Measurements from ENCODE around the gene HOXA11. TPM values are rescaled to one million over a fixed set of nuclear protein-coding genes. Genes with fewer than 3 reads are reported as not detected.

HOXA11 gene
- not detected for total RNA-seq
- long read RNA-seq: 0 reads

DNA sequence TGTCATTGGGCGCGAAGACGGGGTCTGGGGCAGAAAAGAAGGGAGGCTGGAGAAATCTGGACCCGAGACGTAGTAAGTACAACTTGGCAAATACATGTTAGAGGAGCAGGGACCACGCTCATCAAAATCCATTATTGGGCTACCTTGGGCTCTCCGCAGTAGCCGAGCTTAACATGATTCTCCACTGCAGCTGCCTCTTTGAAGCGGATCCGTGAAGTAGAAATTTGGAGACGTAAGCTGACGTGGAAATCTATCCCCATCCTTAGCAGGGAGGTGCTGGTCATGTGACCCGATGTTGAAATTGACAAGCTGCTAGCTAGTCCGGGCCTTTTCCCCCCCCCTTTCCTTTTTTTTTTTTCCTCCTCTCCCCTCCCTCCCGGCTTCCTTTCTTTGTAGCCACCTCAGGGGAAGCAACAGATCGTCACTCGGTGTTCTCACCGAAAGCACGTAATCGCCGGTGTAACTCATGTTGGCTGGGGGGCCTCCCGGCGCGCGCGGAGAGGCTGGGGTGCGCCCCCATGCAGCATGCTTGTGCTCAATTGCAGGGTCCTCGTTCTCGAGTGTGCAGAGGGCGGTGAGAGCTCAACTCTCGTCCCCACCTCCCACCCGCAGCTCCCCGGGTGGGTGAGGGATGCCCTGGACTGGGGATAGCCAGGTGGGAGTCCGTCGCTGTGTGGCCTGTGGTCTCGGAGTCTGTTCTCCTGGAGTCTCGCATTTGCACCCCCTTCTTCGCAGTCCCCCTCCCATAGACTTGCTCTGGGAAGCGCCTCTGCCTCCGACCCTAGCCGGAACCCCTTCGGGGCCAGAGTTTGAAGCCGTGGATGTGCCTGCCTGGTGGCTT lies at the start of gene HOXA11:
Gene HOXA11, minus strand, starts transcription at position 220 of the 841 bp plus-strand sequence. Its CDS starts 88 bp downstream, at position 132.
- peak; percentile 61 for DNase-seq (ENCODE audit: low spot score)
- intact Hi-C loops (cut with DNase I): no loop called here

DNA sequence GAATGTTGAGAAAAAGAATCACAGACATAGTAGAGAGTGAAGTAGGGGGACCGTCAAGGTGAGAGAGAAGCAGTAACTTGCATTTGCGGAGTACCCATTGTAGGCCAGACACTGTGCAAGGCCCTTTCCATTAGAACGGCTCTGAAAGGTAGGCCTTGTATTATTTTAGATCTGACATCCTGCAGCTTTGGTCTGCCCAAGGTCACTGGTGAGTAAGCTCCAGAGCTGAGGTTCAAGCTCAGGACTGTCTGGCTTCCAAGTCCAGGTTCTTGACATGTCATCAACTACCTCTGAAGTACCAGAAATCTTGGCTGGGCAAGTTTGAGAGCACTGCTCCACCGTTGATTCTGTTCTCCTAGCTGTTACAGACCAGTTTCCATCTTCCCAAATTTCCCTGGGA lies 44.4 kb upstream of the HOXA11 start:
- no peak for DNase-seq (ENCODE audit: low spot score)
- intact Hi-C loops (cut with DNase I): no loop called here

DNA sequence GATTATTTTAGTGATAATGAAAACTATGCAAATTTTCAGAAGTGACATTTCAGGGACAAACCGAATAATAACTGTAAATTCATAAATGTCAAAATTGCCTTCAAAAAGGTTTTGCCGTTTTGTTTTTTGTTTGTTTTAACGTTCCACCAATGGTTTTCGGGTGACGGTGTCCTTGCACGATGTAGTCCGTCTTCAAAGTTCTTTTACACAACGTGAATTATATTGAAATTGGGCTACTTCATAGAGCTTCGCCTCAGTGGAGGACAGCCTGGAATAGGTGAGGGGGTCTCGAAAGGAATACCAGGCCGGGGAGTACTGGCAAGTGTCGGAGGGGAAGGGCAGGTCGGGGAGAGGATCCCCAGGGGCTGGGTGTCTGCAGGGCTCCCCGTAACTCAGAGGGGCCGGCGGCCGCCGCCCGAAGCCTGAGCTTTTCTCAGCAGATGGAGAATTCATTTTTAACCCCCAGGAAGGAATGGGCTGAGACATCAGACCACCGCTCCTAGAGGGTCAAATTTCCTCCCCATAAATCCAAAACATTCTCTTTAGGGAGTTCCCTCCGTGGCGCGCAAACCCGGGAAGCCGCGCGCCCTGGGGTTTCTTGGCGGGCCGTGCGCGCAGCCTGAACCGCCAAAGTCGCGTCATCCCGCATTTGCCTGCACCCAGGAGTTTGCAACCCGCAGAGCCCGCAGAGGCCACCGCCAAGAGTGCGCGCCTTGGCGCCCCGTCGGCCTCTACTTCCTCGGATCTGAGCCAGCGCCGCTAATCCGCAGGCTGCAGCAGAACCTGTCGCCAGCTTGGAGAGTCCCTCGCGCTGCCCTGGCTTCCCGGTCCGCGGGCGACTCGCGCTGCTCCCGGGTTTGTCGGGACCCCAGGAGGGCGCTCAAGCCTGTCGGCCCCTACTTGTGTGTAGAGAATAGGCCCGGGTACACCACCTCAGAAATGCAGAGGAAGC lies 40.2 kb upstream of the HOXA11 start:
- peak; percentile 66 for DNase-seq (ENCODE audit: low spot score)
- intact Hi-C loops (cut with DNase I): no loop called here

DNA sequence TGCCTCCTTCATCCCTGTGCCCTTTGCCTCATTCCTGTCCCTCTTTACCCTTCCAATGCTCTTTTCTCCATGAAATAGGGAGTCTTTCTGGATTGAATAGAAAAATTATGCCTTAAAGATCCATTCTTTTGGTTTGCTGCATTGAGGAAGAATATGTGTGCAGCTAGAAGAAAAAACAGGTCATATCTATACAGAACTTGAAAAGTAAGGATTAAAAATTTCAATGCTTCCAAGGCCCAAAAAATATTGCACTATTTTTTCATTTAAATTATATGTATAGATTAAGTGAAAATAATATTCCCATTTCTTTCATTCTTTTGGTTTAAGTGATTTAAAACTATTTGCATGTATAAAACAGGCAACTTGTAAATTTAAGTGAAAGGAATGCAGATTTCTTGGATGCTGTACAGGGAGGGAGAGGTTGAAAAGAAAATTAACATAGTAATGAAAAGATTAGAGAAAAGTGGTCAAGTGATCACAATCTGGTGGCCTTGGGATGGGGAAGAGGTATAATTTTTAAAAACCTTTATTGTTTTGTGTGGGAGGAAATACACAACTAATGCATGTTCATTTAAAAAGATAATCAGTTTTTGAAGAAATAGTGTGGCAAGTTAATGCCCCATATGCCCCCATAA lies 39.0 kb upstream of the HOXA11 start:
- intact Hi-C loops (cut with DNase I): no loop called here
- DNase-seq (ENCODE audit: low spot score): no peak

DNA sequence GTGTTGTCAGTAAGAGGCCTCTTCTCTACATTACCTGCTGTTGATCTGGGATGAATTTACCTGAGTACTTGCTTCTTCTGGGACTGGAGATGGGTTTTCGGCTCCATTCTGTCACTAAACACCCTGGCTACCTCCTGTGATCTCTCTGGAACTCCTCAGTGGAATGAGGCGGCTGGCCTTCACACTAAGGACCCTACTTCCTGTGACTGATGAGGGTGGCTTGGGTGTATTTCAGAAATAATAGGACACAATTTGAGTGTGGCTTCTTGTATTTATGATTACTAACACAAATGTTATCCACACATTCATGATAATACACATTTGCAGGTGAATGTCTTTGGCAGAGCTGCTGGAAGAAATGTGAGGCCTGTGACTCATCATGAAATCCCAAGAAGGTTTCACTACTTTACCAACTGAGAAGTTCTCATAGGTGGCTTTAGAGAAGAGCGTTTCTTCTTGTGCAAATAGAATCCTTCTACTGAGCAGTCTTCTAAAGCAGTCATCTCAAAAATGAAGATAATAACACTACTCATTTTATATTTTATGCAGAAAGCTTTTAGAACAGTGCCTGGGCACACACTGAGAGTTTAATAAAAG lies 36.3 kb upstream of the HOXA11 start:
- no peak for DNase-seq (ENCODE audit: low spot score)
- intact Hi-C loops (cut with DNase I): no loop called here

DNA sequence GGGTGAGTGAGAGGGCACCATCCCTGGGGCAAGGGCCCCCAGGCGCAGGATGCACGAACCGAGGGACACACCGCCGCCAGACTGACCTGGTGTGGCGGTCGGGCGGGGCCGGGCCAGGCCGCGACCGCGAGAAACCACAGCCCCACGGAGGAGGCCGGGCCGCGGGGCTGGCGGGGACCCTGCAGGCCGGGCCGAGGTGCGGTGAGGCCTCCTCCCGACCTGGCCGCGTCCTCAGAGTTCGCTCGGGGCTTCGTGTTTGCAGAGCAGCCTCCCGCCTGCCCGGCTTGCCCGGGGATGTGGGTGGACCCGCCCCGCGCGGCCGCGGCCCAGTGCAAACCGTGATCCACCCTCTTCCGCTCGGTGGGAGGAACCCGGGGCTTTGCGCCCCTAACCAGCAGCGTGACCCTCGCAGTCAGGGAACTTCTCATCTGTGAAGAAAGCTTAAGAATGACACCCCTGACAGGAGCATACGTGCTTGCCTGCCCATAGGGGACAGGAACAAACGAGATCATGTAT lies 35.5 kb upstream of the HOXA11 start:
- DNase-seq (ENCODE audit: low spot score): peak; percentile 46
- intact Hi-C loops (cut with DNase I): no loop called here

DNA sequence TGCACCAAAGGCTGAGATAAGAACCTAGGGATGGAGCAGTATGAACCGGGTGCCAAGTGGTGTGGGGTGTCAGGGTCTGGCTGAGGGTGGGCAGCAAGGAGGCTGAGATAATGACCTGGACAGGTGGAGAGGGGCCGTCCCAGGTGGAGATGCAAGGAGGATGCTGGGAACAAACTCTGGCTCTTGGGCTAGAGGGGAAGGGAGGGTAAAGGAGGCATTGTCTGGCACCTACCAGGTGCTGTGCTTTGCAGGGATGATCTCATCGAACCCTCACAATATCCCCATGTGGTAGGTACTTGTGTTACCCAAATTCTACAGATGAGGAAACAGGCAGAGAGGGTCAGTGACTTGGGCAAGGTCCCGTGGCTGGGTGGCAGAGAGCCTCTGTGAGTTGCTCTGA lies 34.8 kb upstream of the HOXA11 start:
- DNase-seq (ENCODE audit: low spot score): peak; percentile 68
- intact Hi-C loops (cut with DNase I): no loop called here

DNA sequence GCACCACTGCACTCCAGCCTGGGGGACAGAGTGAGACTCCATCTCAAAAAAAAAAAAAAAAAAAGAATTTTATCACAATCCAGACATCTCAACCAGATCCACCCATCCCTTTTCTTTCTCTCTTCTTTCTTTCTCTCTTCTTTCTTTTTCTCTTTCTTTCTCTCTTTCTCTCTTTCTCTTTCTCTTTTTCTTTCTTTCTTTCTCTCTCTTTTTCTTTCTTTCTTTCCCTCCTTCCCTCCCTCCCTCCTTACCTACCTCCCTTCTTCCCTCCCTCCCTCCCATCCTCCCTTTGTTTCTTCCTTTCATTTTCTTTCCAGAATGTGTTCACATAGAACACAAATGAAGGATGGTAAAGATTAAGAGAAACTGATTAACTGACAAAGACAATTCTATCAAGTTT lies 32.9 kb upstream of the HOXA11 start:
- intact Hi-C loops (cut with DNase I): no loop called here
- no peak for DNase-seq (ENCODE audit: low spot score)

DNA sequence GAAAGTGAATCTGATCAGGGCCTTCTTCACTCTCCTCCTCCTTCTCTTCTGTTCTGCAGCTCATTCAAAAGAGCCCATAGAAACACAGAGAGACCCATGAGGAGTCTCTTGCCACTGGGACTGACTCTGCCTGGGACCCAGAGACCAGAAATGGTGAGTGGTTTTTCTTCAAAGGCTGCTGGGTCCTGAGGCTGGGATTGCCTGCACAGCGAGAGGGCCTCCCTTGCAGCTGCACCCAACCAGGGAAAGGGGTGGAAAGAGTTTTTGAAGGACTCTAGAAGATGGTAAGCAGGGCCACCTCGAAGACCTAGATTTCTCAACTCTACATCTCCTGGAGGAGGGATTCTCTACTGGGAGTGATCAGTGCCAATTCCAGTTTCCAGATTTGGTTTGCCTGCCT lies 30.3 kb upstream of the HOXA11 start:
- no peak for DNase-seq (ENCODE audit: low spot score)
- intact Hi-C loops (cut with DNase I): no loop called here

DNA sequence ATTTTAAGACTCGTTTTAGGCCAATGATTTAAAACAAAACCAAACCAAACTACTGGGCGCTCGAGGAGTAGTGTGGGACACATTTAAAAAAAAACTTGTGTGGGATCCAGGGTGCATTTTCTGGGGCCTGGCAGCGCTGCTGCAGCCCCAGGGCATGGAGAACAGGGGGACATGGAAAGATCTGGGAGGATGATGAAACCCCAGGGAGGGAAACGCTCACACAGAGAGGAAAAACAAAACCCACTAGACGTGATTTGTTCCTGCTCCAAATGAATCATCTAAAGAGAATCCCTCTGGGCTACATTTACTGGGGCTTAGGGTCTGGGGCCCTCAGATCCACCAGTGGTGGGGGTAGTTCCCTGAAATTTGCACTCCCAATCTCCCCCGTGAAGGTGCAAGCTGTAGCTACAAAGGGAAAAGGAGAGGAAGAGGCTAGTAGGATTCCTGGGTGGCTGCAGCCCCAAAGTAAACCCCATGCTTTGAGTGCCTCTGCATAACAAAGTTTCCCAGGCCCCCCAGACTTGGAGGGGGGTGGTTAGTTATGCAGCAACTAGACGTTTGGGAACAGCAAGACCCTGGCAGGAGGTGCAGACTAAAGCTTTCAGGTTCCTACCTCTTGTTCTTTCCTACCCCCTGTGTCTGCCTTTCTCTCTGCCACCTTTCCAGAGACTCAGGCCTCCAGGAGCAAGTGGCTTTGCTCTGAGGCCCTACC lies 29.4 kb upstream of the HOXA11 start:
- intact Hi-C loops (cut with DNase I): loop anchor here (5.0 kb wide), 1 partner anchor 363 kb away; no protein-coding TSS in a partner anchor
- no peak for DNase-seq (ENCODE audit: low spot score)

DNA sequence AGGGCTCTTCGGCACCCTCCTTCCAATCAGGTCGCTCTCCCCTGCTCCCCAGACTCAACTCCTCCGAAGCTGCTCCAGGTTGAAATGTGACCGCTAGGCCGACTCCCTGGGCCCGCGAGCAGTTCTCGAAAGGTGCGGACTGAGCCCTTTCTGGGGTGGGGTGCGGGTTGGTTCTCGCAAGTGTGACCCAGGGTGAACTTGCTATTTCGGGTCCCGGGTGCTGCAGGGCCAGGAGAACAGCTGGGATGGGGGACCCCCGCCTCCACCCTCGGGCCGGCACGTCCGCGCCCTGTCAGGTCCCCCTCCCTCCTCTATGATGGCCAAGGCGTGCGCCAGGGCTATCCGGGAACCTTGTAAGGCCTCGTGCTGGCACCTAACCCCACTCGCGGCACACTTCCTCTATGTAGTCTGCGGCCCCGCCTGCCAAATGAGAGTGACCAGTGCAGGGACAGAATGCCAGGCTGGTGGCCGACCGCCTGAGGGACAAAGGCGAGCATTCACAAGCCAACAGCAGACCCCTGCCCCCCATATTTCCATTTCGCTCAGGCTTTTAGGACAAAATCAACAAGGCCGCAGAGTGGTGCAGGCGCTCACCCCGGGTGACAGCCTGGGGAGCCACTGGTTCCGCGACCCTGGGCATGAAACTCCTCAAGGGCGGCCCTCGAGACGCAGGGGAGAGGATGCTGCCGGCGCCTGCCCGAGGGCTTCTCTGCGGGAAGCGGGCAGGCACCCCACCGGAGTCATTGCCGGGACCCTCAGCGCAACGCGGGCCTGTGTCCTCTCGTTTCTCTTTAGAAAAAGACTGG lies 28.6 kb upstream of the HOXA11 start:
- DNase-seq (ENCODE audit: low spot score): peak; percentile 71
- intact Hi-C loops (cut with DNase I): loop anchor here (5.0 kb wide), 1 partner anchor 364 kb away; no protein-coding TSS in a partner anchor

DNA sequence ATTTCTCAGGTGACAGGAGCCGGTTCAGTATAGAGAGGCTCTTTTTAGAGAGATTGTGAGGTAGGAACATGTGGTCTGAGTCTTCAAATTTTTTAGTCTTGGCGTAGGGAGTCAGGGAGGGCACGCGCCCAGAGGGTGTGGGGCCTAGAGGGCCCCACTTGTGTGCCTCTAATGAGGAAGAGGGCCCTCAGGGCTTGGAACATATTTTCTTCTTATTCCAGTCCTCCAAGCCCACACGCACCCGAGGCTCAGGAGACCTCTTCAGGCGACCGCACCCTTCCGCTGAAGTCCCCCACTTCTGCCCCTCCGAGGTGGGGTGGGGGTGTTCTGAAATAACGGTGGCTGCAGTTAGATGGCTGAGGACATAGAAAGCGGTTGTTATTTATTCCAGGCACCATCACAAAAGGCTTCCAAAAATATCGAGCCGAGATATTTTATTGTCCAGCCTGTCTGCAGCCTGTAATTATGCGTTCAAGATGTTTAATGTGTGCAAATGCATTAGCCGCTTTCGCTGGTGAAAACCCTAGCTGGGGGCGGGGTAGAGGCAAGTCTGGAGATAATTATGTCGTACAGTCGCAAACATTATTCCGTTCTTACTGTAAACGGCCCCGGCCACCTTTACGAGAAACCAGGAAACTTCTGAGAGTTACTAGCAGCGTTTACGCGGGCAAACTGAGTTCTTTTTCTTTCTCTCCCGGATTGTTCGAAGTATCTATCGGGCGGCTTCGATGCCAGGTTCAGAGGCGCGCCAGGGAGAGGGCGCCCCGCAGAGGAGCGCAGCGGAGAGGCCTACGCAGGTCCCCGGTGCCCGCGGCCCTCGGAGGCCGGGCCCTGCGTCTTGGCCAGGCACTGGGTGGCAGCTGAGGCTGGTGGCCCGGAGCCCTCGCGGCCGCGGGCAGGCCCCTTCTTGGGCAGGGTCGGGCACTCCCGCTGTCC lies 27.7 kb upstream of the HOXA11 start:
- intact Hi-C loops (cut with DNase I): loop anchor here (5.0 kb wide), 1 partner anchor 365 kb away; no protein-coding TSS in a partner anchor

DNA sequence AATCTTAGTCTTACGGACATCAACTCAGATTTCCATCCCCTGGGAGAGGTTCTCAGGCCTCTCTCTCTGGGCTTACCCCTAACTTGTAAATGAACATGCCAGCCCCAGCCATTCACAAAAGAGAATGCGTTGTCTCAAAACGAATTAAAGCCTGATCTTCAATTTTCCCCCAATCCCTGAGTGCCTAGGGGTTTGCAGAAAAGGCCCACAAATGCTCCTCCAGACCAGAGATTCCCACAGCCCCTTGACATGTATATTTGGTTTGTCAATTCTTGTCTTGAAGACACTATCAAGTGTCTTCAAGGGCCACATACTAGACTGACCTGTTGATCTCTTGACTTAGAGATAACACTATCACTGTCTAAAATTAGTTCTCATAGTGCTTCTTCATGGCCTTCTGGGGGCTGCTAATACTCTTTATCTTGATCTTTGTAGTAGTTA lies 26.8 kb upstream of the HOXA11 start:
- intact Hi-C loops (cut with DNase I): loop anchor here (5.0 kb wide), 1 partner anchor 366 kb away; no protein-coding TSS in a partner anchor
- no peak for DNase-seq (ENCODE audit: low spot score)

More for the DNA sequence above, 27.7 kb upstream of the HOXA11 start:
- no peak for DNase-seq (ENCODE audit: low spot score)

DNA sequence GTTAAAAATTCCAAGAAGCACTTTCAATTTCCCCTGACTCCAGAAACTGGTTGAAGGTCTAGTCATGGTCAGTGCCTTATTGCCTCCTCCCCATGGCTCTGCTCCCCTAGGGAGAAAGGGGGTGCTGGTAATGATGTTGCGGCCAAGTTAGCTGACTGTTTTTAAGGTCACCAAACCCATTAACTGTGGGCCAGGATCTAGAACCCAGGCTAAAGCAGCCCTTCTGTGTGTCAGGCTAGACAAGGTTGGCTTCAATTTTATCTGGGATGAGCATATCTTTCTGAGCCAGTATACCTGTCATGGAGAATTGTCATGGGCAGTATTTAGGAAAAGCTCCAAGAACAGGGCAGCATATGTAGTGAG lies 26.0 kb upstream of the HOXA11 start:
- intact Hi-C loops (cut with DNase I): loop anchor here (5.0 kb wide), 1 partner anchor 366 kb away; no protein-coding TSS in a partner anchor
- no peak for DNase-seq (ENCODE audit: low spot score)

DNA sequence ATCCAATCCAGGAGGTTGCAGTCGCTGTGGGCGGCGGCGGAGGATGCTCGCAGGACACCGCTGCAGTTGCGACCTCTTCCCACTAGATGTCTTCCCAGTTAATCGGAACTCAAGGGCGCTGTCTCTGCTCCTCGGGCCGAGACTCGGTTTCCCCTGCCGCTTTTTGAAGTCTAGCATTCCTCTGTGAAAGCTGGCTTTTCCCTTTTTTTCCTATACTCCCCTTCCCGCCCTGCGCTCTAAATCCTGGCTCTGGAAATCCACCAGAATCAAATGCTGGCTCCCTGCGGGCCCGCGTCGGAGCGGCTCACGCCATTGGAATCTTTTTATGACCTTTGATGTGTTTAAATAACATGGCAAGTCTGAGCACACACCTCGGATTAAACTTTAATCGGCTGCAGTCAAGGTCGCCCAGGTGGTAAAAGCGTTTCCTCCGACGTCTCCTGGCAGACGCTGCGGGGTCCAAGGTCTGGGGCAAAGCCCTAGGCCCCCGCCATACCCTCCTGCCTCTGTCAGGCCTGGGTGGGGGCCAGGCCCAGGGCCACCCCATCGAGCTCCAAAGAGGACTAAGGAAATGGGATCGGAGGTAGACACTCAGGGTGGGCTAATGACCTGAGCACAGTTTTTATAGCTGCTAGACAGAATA lies 25.5 kb upstream of the HOXA11 start:
- intact Hi-C loops (cut with DNase I): loop anchor here (5.0 kb wide), 1 partner anchor 367 kb away; no protein-coding TSS in a partner anchor
- peak; percentile 73 for DNase-seq (ENCODE audit: low spot score)

DNA sequence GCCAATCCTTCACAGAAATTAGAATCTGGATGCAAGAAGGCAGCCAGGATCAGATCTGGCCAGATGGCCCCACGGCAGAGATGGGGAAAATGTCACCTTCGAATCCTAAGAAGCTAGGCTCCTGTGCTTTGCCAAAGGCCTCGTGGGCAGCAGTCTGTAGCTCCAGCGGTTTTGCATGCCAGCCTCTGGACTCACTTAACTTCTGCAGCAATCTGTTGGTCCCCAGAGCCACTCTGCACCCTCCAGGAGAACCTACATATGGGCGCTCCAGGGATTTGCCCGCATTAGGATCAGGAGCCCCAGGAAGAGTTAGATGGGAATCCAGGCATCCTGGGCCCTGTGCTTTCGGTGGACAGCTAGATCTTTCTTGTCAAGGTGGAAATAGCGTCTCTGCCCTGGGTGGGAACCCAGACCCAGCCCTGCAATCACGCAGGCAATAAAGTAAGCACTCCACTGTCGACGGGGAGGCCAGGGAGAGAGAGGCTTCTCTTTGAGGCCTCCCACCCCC lies 25.0 kb upstream of the HOXA11 start:
- DNase-seq (ENCODE audit: low spot score): no peak
- intact Hi-C loops (cut with DNase I): loop anchor here (5.0 kb wide), 1 partner anchor 367 kb away; no protein-coding TSS in a partner anchor
